Naive thymus-derived CD8-positive, alpha-beta T cell (primary cell): Measurements from ENCODE around the gene LCE6A. TPM values are rescaled to one million over a fixed set of nuclear protein-coding genes. Genes with fewer than 3 reads are reported as not detected.

Experiments used
- ATAC-seq, 2 donors: fragments of 150-1000 bp; cut with Tn5 transposase in 1 of 2; sonication (Bioruptor Pico), chemical (Tn5 transposase) in 1 of 2; 1 replicate in 1 of 2; 2 replicates in 1 of 2; pipeline ENCODE4 v1.10.0; 2021; ENCODE audit warnings: mild to moderate bottlenecking in 2 of 2, moderate library complexity in 2 of 2
- POLR2A ChIA-PET: fragments of 350-600 bp; sonication (Branson Sonifier 250); formaldehyde crosslinking; loops from one replicate; lab custom pipeline; 2021; ENCODE audit warnings: antibody characterized with exemption; lab: Charles Lee
- DNase-seq, 10 donors: peaks; one replicate each; pipeline versions ENCODE4 v3.0.0 to v3.0.0-alpha.2; 2020 to 2022
- H3K27ac Mint-ChIP-seq, 10 donors: one replicate each; pipeline ENCODE4 v1.8.0; 2020 to 2022; ENCODE audit warnings: mild to moderate bottlenecking in 10 of 10, mixed read lengths in 10 of 10, moderate library complexity in 4 of 10, inconsistent platforms in 1 of 10
- H3K27me3 Mint-ChIP-seq, 5 donors: one replicate each; pipeline ENCODE4 v1.8.0; 2021 to 2022; ENCODE audit warnings: mixed read lengths in 5 of 5
- H3K36me3 Mint-ChIP-seq, 3 donors: one replicate each; pipeline ENCODE4 v1.8.0; 2020 to 2022; ENCODE audit warnings: mixed read lengths in 3 of 3, mild to moderate bottlenecking in 2 of 3, inconsistent platforms in 1 of 3
- H3K4me1 Mint-ChIP-seq, 4 donors: one replicate each; pipeline ENCODE4 v1.8.0; 2021 to 2022; ENCODE audit warnings: mixed read lengths in 4 of 4
- H3K4me3 Mint-ChIP-seq, 10 donors: one replicate each; pipeline ENCODE4 v1.8.0; 2020 to 2022; ENCODE audit warnings: mild to moderate bottlenecking in 10 of 10, mixed read lengths in 10 of 10, moderate library complexity in 6 of 10, inconsistent platforms in 1 of 10
- H3K9me3 Mint-ChIP-seq, 9 donors: one replicate each; pipeline ENCODE4 v1.8.0; 2020 to 2022; ENCODE audit warnings: mixed read lengths in 9 of 9, mild to moderate bottlenecking in 3 of 9, inconsistent platforms in 1 of 9, moderate library complexity in 1 of 9
- polyA plus RNA-seq, 3 donors: library from polyadenylated mRNA; unstranded; fragments of 300-500 nt; fragmentation: Illumina TruSeq; gene quantifications; one replicate each; pipeline ENCODE4 v1.2.3, GENCODE V29; 2021
- total RNA-seq, 8 experiments: library from RNA in 2 of 8; stranded (reverse) in 2 of 8; gene quantifications; one replicate each; pipeline ENCODE4 v1.2.3 and lab custom pipeline; 2021 to 2026

Gene LCE6A
- total and polyA plus RNA-seq, 5 experiments from 2014 or later = not detected

GRCh38 chr1:152879559-152880198, 37.0 kb downstream of the LCE6A start:
- Mint-ChIP-seq H3K4me3 (no peak overlapping the region), H3K27me3 (peaks cover 7 to 35% (median 18%) of the 10 kb centered on the region in 5 donors), H3K27ac (no peak overlapping the region), H3K36me3 (no peaks in the 10 kb centered on the region), H3K4me1 (peaks cover 0 to 2% (median 0%) of the 10 kb centered on the region in 4 donors), H3K9me3 (peaks cover 0 to 2% (median 0%) of the 10 kb centered on the region in 9 donors)
- POLR2A ChIA-PET = no interaction called here
- ATAC-seq (no peak), DNase-seq (no peak)

GRCh38 chr1:152880316-152880715, 37.7 kb downstream of the LCE6A start:
- Mint-ChIP-seq H3K4me3 (no peak overlapping the region), H3K27me3 (peaks cover 7 to 29% (median 15%) of the 10 kb centered on the region in 5 donors), H3K4me1 (peaks cover 0 to 2% (median 0%) of the 10 kb centered on the region in 4 donors), H3K36me3 (no peaks in the 10 kb centered on the region), H3K9me3 (peaks cover 0 to 2% (median 0%) of the 10 kb centered on the region in 9 donors), H3K27ac (no peak overlapping the region)
- no peak for DNase-seq
- POLR2A ChIA-PET = no interaction called here
- no peak for ATAC-seq

- POLR2A ChIA-PET = no interaction called here
- Mint-ChIP-seq H3K27ac (no peak overlapping the region), H3K4me3 (no peak overlapping the region), H3K27me3 (peaks cover 7 to 23% (median 15%) of the 10 kb centered on the region in 5 donors), H3K4me1 (peaks cover 0 to 2% (median 0%) of the 10 kb centered on the region in 4 donors), H3K36me3 (no peaks in the 10 kb centered on the region), H3K9me3 (peaks cover 0 to 2% (median 0%) of the 10 kb centered on the region in 9 donors)
- ATAC-seq = no peak
- no peak for DNase-seq
Observed at GRCh38 chr1:152880907-152881306, 38.3 kb downstream of the LCE6A start.

- DNase-seq = no peak
- no peaks in the 10 kb centered on the region for H3K9me3 Mint-ChIP-seq
- H3K27me3 Mint-ChIP-seq = peaks cover 0 to 3% (median 0%) of the 10 kb centered on the region in 5 donors
- H3K4me3 Mint-ChIP-seq = no peak overlapping the region
- peaks cover 0 to 2% (median 0%) of the 10 kb centered on the region in 4 donors for H3K4me1 Mint-ChIP-seq
- no peak for ATAC-seq
- POLR2A ChIA-PET = no interaction called here
- H3K27ac Mint-ChIP-seq = no peak overlapping the region
- no peaks in the 10 kb centered on the region for H3K36me3 Mint-ChIP-seq
Observed at GRCh38 chr1:152884085-152884484, 41.4 kb downstream of the LCE6A start.

- H3K9me3 Mint-ChIP-seq = no peaks in the 10 kb centered on the region
- no peak overlapping the region for H3K4me3 Mint-ChIP-seq
- H3K27me3 Mint-ChIP-seq = peaks cover 0 to 3% (median 0%) of the 10 kb centered on the region in 5 donors
- no peak for ATAC-seq
- peaks cover 0 to 2% (median 0%) of the 10 kb centered on the region in 4 donors for H3K4me1 Mint-ChIP-seq
- peak overlapping the region in 1 of 10 donors; percentile 27 for H3K27ac Mint-ChIP-seq
- DNase-seq = no peak
- H3K36me3 Mint-ChIP-seq = no peaks in the 10 kb centered on the region
- POLR2A ChIA-PET = no interaction called here
Observed at GRCh38 chr1:152884506-152884905, 41.9 kb downstream of the LCE6A start.

GRCh38 chr1:152884966-152885624, 42.4 kb downstream of the LCE6A start:
- Mint-ChIP-seq H3K27me3 (peaks cover 0 to 6% (median 5%) of the 10 kb centered on the region in 5 donors), H3K4me1 (peaks cover 0 to 2% (median 0%) of the 10 kb centered on the region in 4 donors), H3K27ac (no peak overlapping the region), H3K36me3 (no peaks in the 10 kb centered on the region), H3K9me3 (no peaks in the 10 kb centered on the region), H3K4me3 (no peak overlapping the region)
- ATAC-seq = no peak
- DNase-seq = no peak
- POLR2A ChIA-PET = no interaction called here

GRCh38 chr1:152886085-152886484, 43.4 kb downstream of the LCE6A start:
- ATAC-seq (no peak), DNase-seq (no peak)
- Mint-ChIP-seq H3K9me3 (no peaks in the 10 kb centered on the region), H3K27ac (no peak overlapping the region), H3K27me3 (peaks cover 4 to 11% (median 7%) of the 10 kb centered on the region in 5 donors), H3K4me1 (no peaks in the 10 kb centered on the region), H3K36me3 (no peaks in the 10 kb centered on the region), H3K4me3 (no peak overlapping the region)
- POLR2A ChIA-PET = no interaction called here

GRCh38 chr1:152886758-152887409, 44.2 kb downstream of the LCE6A start:
- DNase-seq (no peak), ATAC-seq (no peak)
- Mint-ChIP-seq H3K27me3 (peaks cover 7 to 11% (median 8%) of the 10 kb centered on the region in 5 donors), H3K36me3 (no peaks in the 10 kb centered on the region), H3K4me3 (no peak overlapping the region), H3K9me3 (no peaks in the 10 kb centered on the region), H3K27ac (no peak overlapping the region), H3K4me1 (no peaks in the 10 kb centered on the region)
- POLR2A ChIA-PET = no interaction called here

GRCh38 chr1:152888126-152888525, 45.5 kb downstream of the LCE6A start:
- peaks cover 7 to 17% (median 10%) of the 10 kb centered on the region in 5 donors for H3K27me3 Mint-ChIP-seq
- no peak overlapping the region for H3K4me3 Mint-ChIP-seq
- POLR2A ChIA-PET = no interaction called here
- no peaks in the 10 kb centered on the region for H3K36me3 Mint-ChIP-seq
- DNase-seq (no peak), ATAC-seq (no peak)
- no peak overlapping the region for H3K27ac Mint-ChIP-seq
- H3K9me3 Mint-ChIP-seq = no peaks in the 10 kb centered on the region
- H3K4me1 Mint-ChIP-seq = no peaks in the 10 kb centered on the region

Other genes with a start within 250 kb of the LCE6A start
- gene LCE3C, start 242.6 kb upstream of the LCE6A start, total RNA-seq = not detected
- gene LCE3C, start 242.6 kb upstream of the LCE6A start, polyA plus RNA-seq = not detected
- not detected for gene LCE3B, start 229.0 kb upstream of the LCE6A start, total RNA-seq
- not detected for gene LCE3B, start 229.0 kb upstream of the LCE6A start, polyA plus RNA-seq
- not detected for gene LCE3A, start 219.8 kb upstream of the LCE6A start, total RNA-seq
- gene LCE3A, start 219.8 kb upstream of the LCE6A start, polyA plus RNA-seq = not detected
- gene LCE2D, start 179.5 kb upstream of the LCE6A start, total RNA-seq = not detected
- not detected for gene LCE2D, start 179.5 kb upstream of the LCE6A start, polyA plus RNA-seq
- not detected for gene LCE2C, start 167.6 kb upstream of the LCE6A start, total RNA-seq
- not detected for gene LCE2C, start 167.6 kb upstream of the LCE6A start, polyA plus RNA-seq
- not detected for gene LCE2B, start 156.7 kb upstream of the LCE6A start, total RNA-seq
- not detected for gene LCE2B, start 156.7 kb upstream of the LCE6A start, polyA plus RNA-seq
- gene LCE2A, start 144.5 kb upstream of the LCE6A start, total RNA-seq = not detected
- not detected for gene LCE2A, start 144.5 kb upstream of the LCE6A start, polyA plus RNA-seq
- not detected for gene LCE4A, start 134.7 kb upstream of the LCE6A start, total RNA-seq
- not detected for gene LCE4A, start 134.7 kb upstream of the LCE6A start, polyA plus RNA-seq
- not detected for gene KPRP, start 84.8 kb upstream of the LCE6A start, total RNA-seq
- not detected for gene KPRP, start 84.8 kb upstream of the LCE6A start, polyA plus RNA-seq
- not detected for gene LCE1F, start 67.7 kb upstream of the LCE6A start, total RNA-seq
- not detected for gene LCE1F, start 67.7 kb upstream of the LCE6A start, polyA plus RNA-seq
- not detected for gene LCE1E, start 56.6 kb upstream of the LCE6A start, total RNA-seq
- gene LCE1E, start 56.6 kb upstream of the LCE6A start, polyA plus RNA-seq = not detected
- gene LCE1D, start 46.1 kb upstream of the LCE6A start, total RNA-seq = not detected
- not detected for gene LCE1D, start 46.1 kb upstream of the LCE6A start, polyA plus RNA-seq
- not detected for gene LCE1C, start 36.2 kb upstream of the LCE6A start, total RNA-seq
- gene LCE1C, start 36.2 kb upstream of the LCE6A start, polyA plus RNA-seq = not detected
- gene LCE1B, start 30.9 kb upstream of the LCE6A start, total RNA-seq = not detected
- not detected for gene LCE1B, start 30.9 kb upstream of the LCE6A start, polyA plus RNA-seq
- not detected for gene LCE1A, start 15.4 kb upstream of the LCE6A start, total RNA-seq
- not detected for gene LCE1A, start 15.4 kb upstream of the LCE6A start, polyA plus RNA-seq
- not detected for gene LCE7A, start 17.1 kb downstream of the LCE6A start, total RNA-seq
- gene LCE7A, start 17.1 kb downstream of the LCE6A start, polyA plus RNA-seq = not detected
- not detected for gene SMCP, start 35.5 kb downstream of the LCE6A start, total RNA-seq
- gene SMCP, start 35.5 kb downstream of the LCE6A start, polyA plus RNA-seq = not detected
- not detected for gene IVL, start 65.7 kb downstream of the LCE6A start, total RNA-seq
- gene IVL, start 65.7 kb downstream of the LCE6A start, polyA plus RNA-seq = not detected
- not detected for gene SPRR5, start 104.3 kb downstream of the LCE6A start, total RNA-seq
- gene SPRR5, start 104.3 kb downstream of the LCE6A start, polyA plus RNA-seq = not detected
- not detected for gene SPRR4, start 127.8 kb downstream of the LCE6A start, total RNA-seq
- gene SPRR4, start 127.8 kb downstream of the LCE6A start, polyA plus RNA-seq = not detected
- not detected for gene SPRR1A, start 141.2 kb downstream of the LCE6A start, total RNA-seq
- gene SPRR1A, start 141.2 kb downstream of the LCE6A start, polyA plus RNA-seq = not detected
- not detected for gene SPRR3, start 158.9 kb downstream of the LCE6A start, total RNA-seq
- not detected for gene SPRR3, start 158.9 kb downstream of the LCE6A start, polyA plus RNA-seq
- gene SPRR1B, start 188.3 kb downstream of the LCE6A start, total RNA-seq = not detected
- gene SPRR1B, start 188.3 kb downstream of the LCE6A start, polyA plus RNA-seq = not detected
- gene SPRR2D, start 198.3 kb downstream of the LCE6A start, total RNA-seq = not detected
- not detected for gene SPRR2D, start 198.3 kb downstream of the LCE6A start, polyA plus RNA-seq
- gene SPRR2A, start 214.7 kb downstream of the LCE6A start, total RNA-seq = not detected
- gene SPRR2A, start 214.7 kb downstream of the LCE6A start, polyA plus RNA-seq = not detected
- not detected for gene SPRR2B, start 228.8 kb downstream of the LCE6A start, total RNA-seq
- not detected for gene SPRR2B, start 228.8 kb downstream of the LCE6A start, polyA plus RNA-seq